Uterus (tissue), 2 donors: Measurements from ENCODE around the gene HBG2.
"Not testable (repeated sequence)": the region's sequence is repeated elsewhere in the genome, so short reads cannot be mapped to it uniquely, and the experiment has no call there.

Source experiments
- CTCF ChIP-seq, 4 experiments: fragments of 200-600 bp in 2 of 4; fragments of 450-650 bp in 2 of 4; sonication (generic) in 2 of 4; IDR thresholded peaks; one replicate each; pipeline ENCODE4 v1.5.1; 2016 to 2019; ENCODE audit warnings: antibody characterized with exemption in 4 of 4, mild to moderate bottlenecking in 2 of 4, moderate library complexity in 1 of 4
- POLR2A ChIP-seq, 2 donors: fragments of 450-650 bp; IDR thresholded peaks; one replicate each; pipeline ENCODE4 v1.6.1; 2016; ENCODE audit warnings: antibody characterized with exemption in 2 of 2, mild to moderate bottlenecking in 1 of 2, moderate library complexity in 1 of 2

- TF ChIP-seq CTCF, POLR2A (IDR thresholded peaks at IDR 0.05): not testable (repeated sequence)
These were observed 558 bp downstream of the HBG2 start for GRCh38 chr11:5254023-5254422.
